Liver (tissue), 9 donors: ENCODE data around the gene CCL27. TPM values are rescaled to one million over a fixed set of nuclear protein-coding genes. Genes with fewer than 3 reads are reported as not detected.

ENCODE experiments used
- DNase-seq: peaks from one replicate; pipeline ENCODE4 v3.0.0-alpha.2; 2017; ENCODE audit warnings: low spot score
- H3K27ac ChIP-seq, 2 donors: one replicate each; pipeline ENCODE4 v1.7.0; 2013; ENCODE audit warnings: inconsistent platforms in 2 of 2, low read length in 2 of 2, control low read depth in 1 of 2, low read depth in 1 of 2, mild to moderate bottlenecking in 1 of 2
- H3K27me3 ChIP-seq, 4 donors: one replicate each; pipeline versions ENCODE4 v1.6.1 to v1.7.0; 2013; ENCODE audit warnings: low read length in 3 of 4, inconsistent platforms in 1 of 4, mild to moderate bottlenecking in 1 of 4, moderate library complexity in 1 of 4; ENCODE audit not compliant: control insufficient read depth in 4 of 4, insufficient read depth in 4 of 4
- H3K36me3 ChIP-seq, 4 donors: one replicate each; pipeline versions ENCODE4 v1.6.1 to v1.7.0; 2013; ENCODE audit warnings: low read length in 3 of 4, mild to moderate bottlenecking in 3 of 4, low read depth in 1 of 4, moderate library complexity in 1 of 4; ENCODE audit not compliant: control insufficient read depth in 4 of 4, insufficient read depth in 3 of 4
- H3K4me1 ChIP-seq, 4 donors: one replicate each; pipeline versions ENCODE4 v1.6.1 to v1.7.0; 2013; ENCODE audit warnings: low read length in 3 of 4, mild to moderate bottlenecking in 3 of 4, moderate library complexity in 1 of 4; ENCODE audit not compliant: control insufficient read depth in 4 of 4, insufficient read depth in 4 of 4
- H3K4me3 ChIP-seq, 3 donors: one replicate each; pipeline versions ENCODE4 v1.6.1 to v1.7.0; 2013; ENCODE audit warnings: low read length in 3 of 3, control low read depth in 1 of 3, low read depth in 1 of 3, mild to moderate bottlenecking in 1 of 3
- H3K9ac ChIP-seq, 2 donors: one replicate each; pipeline ENCODE4 v1.7.0; 2013; ENCODE audit warnings: low read length in 2 of 2, mild to moderate bottlenecking in 2 of 2, moderate library complexity in 2 of 2, control low read depth in 1 of 2, low read depth in 1 of 2
- H3K9me3 ChIP-seq, 4 donors: one replicate each; pipeline versions ENCODE4 v1.6.1 to v1.7.0; 2013; ENCODE audit warnings: low read length in 3 of 4; ENCODE audit not compliant: control insufficient read depth in 4 of 4
- ATF3 ChIP-seq: IDR thresholded peaks from 2 replicates; pipeline ENCODE4 v1.6.1; 2016; ENCODE audit warnings: antibody characterized with exemption
- CTCF ChIP-seq: fragments of 150-350 bp; IDR thresholded peaks from 2 replicates; pipeline ENCODE4 v1.5.1; 2017; ENCODE audit warnings: improper control_type of control experiment, low read depth, low read length; ENCODE audit not compliant: missing input control
- EGR1 ChIP-seq, 2 donors: IDR thresholded peaks; 2 replicates each; pipeline ENCODE4 v1.6.1; 2016 to 2018; ENCODE audit warnings: antibody characterized with exemption in 2 of 2, low read depth in 2 of 2
- FOXA1 ChIP-seq: IDR thresholded peaks from 2 replicates; pipeline ENCODE4 v1.6.1; 2016; ENCODE audit warnings: antibody characterized with exemption
- FOXA2 ChIP-seq: IDR thresholded peaks from 2 replicates; pipeline ENCODE4 v1.6.1; 2016; ENCODE audit warnings: antibody characterized with exemption
- GABPA ChIP-seq, 2 donors: IDR thresholded peaks in 1 of 2; conservative IDR thresholded peaks in 1 of 2; 2 replicates each; pipeline ENCODE4 v1.6.1; 2016; ENCODE audit warnings: antibody characterized with exemption in 2 of 2, mild to moderate bottlenecking in 1 of 2, moderate library complexity in 1 of 2
- HNF4A ChIP-seq, 2 donors: conservative IDR thresholded peaks; 2 replicates each; pipeline ENCODE4 v1.6.1; 2016; ENCODE audit warnings: antibody characterized with exemption in 2 of 2, mild to moderate bottlenecking in 2 of 2
- HNF4G ChIP-seq: IDR thresholded peaks from 2 replicates; pipeline ENCODE4 v1.6.1; 2016; ENCODE audit warnings: antibody characterized with exemption
- MAX ChIP-seq: IDR thresholded peaks from 2 replicates; pipeline ENCODE4 v1.6.1; 2016; ENCODE audit warnings: antibody characterized with exemption
- NR2F2 ChIP-seq: IDR thresholded peaks from 2 replicates; pipeline ENCODE4 v1.6.1; 2016; ENCODE audit warnings: antibody characterized with exemption
- REST ChIP-seq: IDR thresholded peaks from 2 replicates; pipeline ENCODE4 v1.6.1; 2016; ENCODE audit warnings: antibody characterized with exemption, mild to moderate bottlenecking
- RXRA ChIP-seq, 2 donors: IDR thresholded peaks; 2 replicates each; pipeline ENCODE4 v1.6.1; 2017 to 2018; ENCODE audit warnings: antibody characterized with exemption in 2 of 2, mild to moderate bottlenecking in 1 of 2
- SP1 ChIP-seq: IDR thresholded peaks from 2 replicates; pipeline ENCODE4 v1.6.1; 2018; ENCODE audit warnings: antibody characterized with exemption, mild to moderate bottlenecking
- TAF1 ChIP-seq: conservative IDR thresholded peaks from 2 replicates; pipeline ENCODE4 v1.6.1; 2016; ENCODE audit warnings: antibody characterized with exemption, mild to moderate bottlenecking
- YY1 ChIP-seq: IDR thresholded peaks from 2 replicates; pipeline ENCODE4 v1.6.1; 2016; ENCODE audit warnings: antibody characterized with exemption, mild to moderate bottlenecking
- ZBTB33 ChIP-seq: IDR thresholded peaks from 2 replicates; pipeline ENCODE4 v1.6.1; 2016; ENCODE audit warnings: antibody characterized with exemption
- WGBS: extraction: QIAGEN DNeasy Blood & Tissue Kit; methylation state at CpG from one replicate; pipeline ENCODE4 v1.1.7; 2013; 5-methylcytosine and 5-hydroxymethylcytosine counted together
- polyA plus RNA-seq, 2 donors: library from polyadenylated mRNA; stranded (reverse) in 1 of 2; unstranded in 1 of 2; fragments of 200-250 nt in 1 of 2; fragments of >200 nt in 1 of 2; fragmentation: Nextera tagmentation in 1 of 2; extraction: Ambion mirVana in 1 of 2; gene quantifications; one replicate each; pipeline versions ENCODE4 v1.2.1 to v1.2.3, GENCODE V29; 2013 to 2015
- total RNA-seq, 2 donors: library from RNA; depleted of rRNA; stranded (reverse); fragments of >200 nt; gene quantifications; one replicate each; pipeline ENCODE4 v1.2.3, GENCODE V29; 2014
- donor health status: healthy.
- donor health status: healthy.
- donor health status: healthy.
- donor health status: healthy.
- donor health status: healthy.

CCL27 gene
- total and polyA plus RNA-seq, 4 donors, result not detected

- no peak for TF ChIP-seq SP1
- TF ChIP-seq CTCF, result no peak
- no peak for TF ChIP-seq MAX
- no peak for TF ChIP-seq ATF3
- TF ChIP-seq YY1, result no peak
- no peak for TF ChIP-seq HNF4G
- TF ChIP-seq TAF1, result no peak
- no peak for TF ChIP-seq GABPA (IDR thresholded peaks at IDR 0.05 in 1 of 2, conservative IDR thresholded peaks at IDR 0.05 in 1 of 2)
- TF ChIP-seq FOXA1, result no peak
- TF ChIP-seq EGR1 (IDR thresholded peaks at IDR 0.05; ENCODE audit: low read depth in 2 of 2), result no peak
- no peak for TF ChIP-seq FOXA2
- no peak for TF ChIP-seq NR2F2
- no peak for TF ChIP-seq REST
- no peak for TF ChIP-seq HNF4A (conservative IDR thresholded peaks at IDR 0.05)
- Histone ChIP-seq H3K9me3 (no peaks in the 10 kb centered on the region), H3K27ac (peak overlapping the region; percentile 58 to 80), H3K4me3 (peak overlapping the region; percentile 30 to 70 (median 50)), H3K36me3 (peaks cover 0 to 15% (median 10%) of the 10 kb centered on the region in 4 donors), H3K27me3 (no peaks in the 10 kb centered on the region), H3K4me1 (peaks cover 14 to 76% (median 68%) of the 10 kb centered on the region in 4 donors), H3K9ac (peak overlapping the region; percentile 56 to 87)
- DNase-seq, result no peak
- WGBS, result 32% methylated on average over 4 of the region's 4 CpGs
These were observed 11.1 kb downstream of the CCL27 start for GRCh38 chr9:34651321-34651720.

GRCh38 chr9:34650816-34651215 is 11.6 kb downstream of the CCL27 start:
- Histone ChIP-seq H3K36me3 (peaks cover 0 to 15% (median 10%) of the 10 kb centered on the region in 4 donors), H3K4me3 (no peak overlapping the region), H3K4me1 (peaks cover 14 to 81% (median 73%) of the 10 kb centered on the region in 4 donors), H3K9ac (no peak overlapping the region), H3K9me3 (no peaks in the 10 kb centered on the region), H3K27ac (peak overlapping the region; percentile 58 to 80), H3K27me3 (no peaks in the 10 kb centered on the region)
- DNase-seq, result peak; percentile 66
- WGBS, result 41% methylated on average over 5 of the region's 5 CpGs
- TF ChIP-seq ZBTB33, result no peak
- TF ChIP-seq RXRA (IDR thresholded peaks at IDR 0.05), result peak in 1 of 2 donors; percentile 14
- peak in 1 of 2 donors; percentile 20 for TF ChIP-seq HNF4A (conservative IDR thresholded peaks at IDR 0.05)
